HCT116 (cell line): ENCODE data around the gene ETS1. TPM values are rescaled to one million over a fixed set of nuclear protein-coding genes. Genes with fewer than 3 reads are reported as not detected.

Source experiments
- ATAC-seq: fragments of 200-7000 bp; cut with Tn5 transposase; 2 replicates; pipeline ENCODE4 v1.9.1; 2020; ENCODE audit warnings: mild to moderate bottlenecking, moderate library complexity
- BruUV-seq: library from RNA; stranded (reverse); fragments of 400-500 nt; replicated peaks from 2 replicates; lab custom pipeline; 2021; lab: Mats Ljungman, UMichigan
- CTCF ChIA-PET: fragments of 300-600 bp; sonication (Branson Sonifier 250); formaldehyde crosslinking; loops from one replicate; lab custom pipeline; 2021; ENCODE audit warnings: antibody characterized with exemption; lab: Charles Lee
- POLR2A ChIA-PET: fragments of 300-600, 350-600 bp; sonication (Branson Sonifier 250); formaldehyde crosslinking; loops from one replicate; lab custom pipeline; 2021; ENCODE audit warnings: antibody characterized with exemption; lab: Charles Lee
- RAD21 ChIA-PET, 2 experiments: fragments of 300-600 bp; sonication (Branson Sonifier 250); formaldehyde crosslinking; loops; one replicate each; lab custom pipeline; 2023; ENCODE audit warnings: low total read pairs in 2 of 2; ENCODE audit not compliant: uncharacterized antibody in 2 of 2, unreplicated experiment in 2 of 2, low non-redundant PET in 1 of 2; lab: Charles Lee
- DNase-seq: peaks from one replicate; pipeline ENCODE4 v3.0.0-alpha.2; 2010; ENCODE audit warnings: low read depth, low spot score
- H2AFZ ChIP-seq: fragments of 200-600 bp; shearing (Covaris generic), sonication (generic); 2 replicates; pipeline ENCODE4 v1.6.1; 2017; ENCODE audit warnings: low read depth, mixed run types, mixed read lengths, antibody characterized with exemption, low read length; ENCODE audit not compliant: poor library complexity, severe bottlenecking
- H3K27ac ChIP-seq: 2 replicates; pipeline ENCODE4 v1.5.1; 2012; ENCODE audit warnings: low read depth, low read length
- H3K27me3 ChIP-seq: fragments of 200-600 bp; sonication (generic); 2 replicates; pipeline ENCODE4 v1.6.1; 2016; ENCODE audit warnings: mixed run types, low read length, mixed read lengths; ENCODE audit not compliant: insufficient read depth
- H3K36me3 ChIP-seq, 2 experiments: fragments of 200-500 bp in 1 of 2; fragments of 200-600 bp in 1 of 2; sonication (Bioruptor generic) in 1 of 2; sonication (generic) in 1 of 2; 2 replicates each; pipeline versions ENCODE4 v1.5.1 to v1.6.1; 2014 to 2016; ENCODE audit warnings: low read length in 2 of 2, inconsistent platforms in 1 of 2, mixed read lengths in 1 of 2, mixed run types in 1 of 2; ENCODE audit not compliant: insufficient read depth in 2 of 2, control insufficient read depth in 1 of 2
- H3K4me1 ChIP-seq, 2 experiments: fragments of 200-600 bp in 1 of 2; sonication (generic) in 1 of 2; 2 replicates each; pipeline versions ENCODE4 v1.5.1 to v1.6.1; 2012 to 2017; ENCODE audit warnings: low read length in 2 of 2, inconsistent platforms in 1 of 2, mild to moderate bottlenecking in 1 of 2, mixed read lengths in 1 of 2, mixed run types in 1 of 2, moderate library complexity in 1 of 2; ENCODE audit not compliant: insufficient read depth in 2 of 2, control insufficient read depth in 1 of 2
- H3K4me2 ChIP-seq: fragments of 200-600 bp; sonication (generic); 2 replicates; pipeline ENCODE4 v1.6.1; 2017; ENCODE audit warnings: mixed run types, low read length, mixed read lengths
- H3K4me3 ChIP-seq, 2 experiments: fragments of 200-600 bp in 1 of 2; sonication (generic) in 1 of 2; replicated peaks in 1 of 2; 2 replicates each; pipeline ENCODE4 v1.5.1; 2011 to 2016; ENCODE audit warnings: low read length in 2 of 2, control low read depth in 1 of 2, low read depth in 1 of 2, mild to moderate bottlenecking in 1 of 2, mixed read lengths in 1 of 2, mixed run types in 1 of 2
- H3K79me2 ChIP-seq: fragments of 200-600 bp; sonication (generic); 2 replicates; pipeline ENCODE4 v1.6.1; 2017; ENCODE audit warnings: mild to moderate bottlenecking, mixed run types, low read length, moderate library complexity, mixed read lengths; ENCODE audit not compliant: insufficient read depth
- H3K9ac ChIP-seq: fragments of 200-600 bp; sonication (generic); 2 replicates; pipeline ENCODE4 v1.6.1; 2016; ENCODE audit warnings: low read length, mixed read lengths
- H3K9me2 ChIP-seq: fragments of 200-600 bp; sonication (generic), shearing (Covaris generic); 2 replicates; pipeline ENCODE4 v1.6.1; 2017; ENCODE audit warnings: mixed run types, mild to moderate bottlenecking, moderate library complexity; ENCODE audit not compliant: insufficient read depth
- H3K9me3 ChIP-seq, 2 experiments: fragments of 200-500 bp in 1 of 2; fragments of 200-600 bp in 1 of 2; sonication (Bioruptor generic) in 1 of 2; sonication (generic) in 1 of 2; 2 replicates each; pipeline ENCODE4 v1.6.1; 2014 to 2017; ENCODE audit warnings: low read length in 2 of 2, mixed read lengths in 2 of 2, inconsistent platforms in 1 of 2, low read depth in 1 of 2, mild to moderate bottlenecking in 1 of 2, mixed run types in 1 of 2, moderate library complexity in 1 of 2; ENCODE audit not compliant: control insufficient read depth in 1 of 2, insufficient read depth in 1 of 2
- H4K20me1 ChIP-seq: fragments of 200-600 bp; sonication (generic), shearing (Covaris generic); 2 replicates; pipeline ENCODE4 v1.6.1; 2017; ENCODE audit warnings: mixed run types, mild to moderate bottlenecking, moderate library complexity; ENCODE audit not compliant: insufficient read depth
- CBX3 ChIP-seq: IDR thresholded peaks from 2 replicates; pipeline ENCODE4 v1.6.1; 2012; ENCODE audit warnings: low read depth
- CEBPB ChIP-seq: IDR thresholded peaks from 2 replicates; pipeline ENCODE4 v1.6.1; 2012; ENCODE audit warnings: low read depth
- CTCF ChIP-seq, 3 experiments: fragments of 200-600 bp in 1 of 3; sonication (generic) in 1 of 3; IDR thresholded peaks in 2 of 3; conservative IDR thresholded peaks in 1 of 3; 2 replicates each; pipeline ENCODE4 v1.5.1; 2012 to 2017; ENCODE audit warnings: low read depth in 2 of 3, low read length in 2 of 3, antibody characterized with exemption in 1 of 3, borderline replicate concordance in 1 of 3, control low read depth in 1 of 3, mild to moderate bottlenecking in 1 of 3, mixed read lengths in 1 of 3, mixed run types in 1 of 3, moderate library complexity in 1 of 3; ENCODE audit not compliant: insufficient read depth in 1 of 3
- EGR1 ChIP-seq: IDR thresholded peaks from 2 replicates; pipeline ENCODE4 v1.6.1; 2012; ENCODE audit warnings: low read depth
- ELF1 ChIP-seq: IDR thresholded peaks from 2 replicates; pipeline ENCODE4 v1.6.1; 2012; ENCODE audit warnings: low read depth, borderline replicate concordance
- MAX ChIP-seq: IDR thresholded peaks from 2 replicates; pipeline ENCODE4 v1.6.1; 2012
- RAD21 ChIP-seq: IDR thresholded peaks from 2 replicates; pipeline ENCODE4 v1.6.1; 2012; ENCODE audit warnings: low read depth, mild to moderate bottlenecking
- TCF7L2 ChIP-seq: IDR thresholded peaks from 2 replicates; pipeline ENCODE4 v1.7.0; 2011; ENCODE audit warnings: borderline replicate concordance, inconsistent platforms; ENCODE audit not compliant: insufficient read depth, insufficient read length; ENCODE audit errors: extremely low read depth
- intact Hi-C: fragments of 100-400 bp; cut with micrococcal nuclease; formaldehyde crosslinking; loops from 2 replicates; pipeline ENCODE4 v1.10.0; 2022
- total RNA-seq: library from RNA; stranded (reverse); gene quantifications from one replicate; pipeline ENCODE4 v1.2.1, GENCODE V29; 2021; ENCODE audit not compliant: unreplicated experiment

ETS1 gene
- total RNA-seq, 1 experiment from 2014 or later = 9.2 TPM

GRCh38 chr11:128492461-128492860 is 94.9 kb downstream of the ETS1 start:
- ChIA-PET RAD21 (no interaction called here), CTCF (no interaction called here), POLR2A (no interaction called here)
- Histone ChIP-seq H3K79me2 (peaks cover 5% of the 10 kb centered on the region; the same call in 1 of the 2 replicates), H3K27ac (no peak overlapping the region), H3K9me2 (no peaks in the 10 kb centered on the region), H3K4me3 (no peak overlapping the region), H3K27me3 (no peaks in the 10 kb centered on the region), H3K9me3 (no peaks in the 10 kb centered on the region), H3K4me1 (peaks cover 15 to 26% of the 10 kb centered on the region in 2 experiments), H3K4me2 (no peak overlapping the region), H3K9ac (no peak overlapping the region), H3K36me3 (no peaks in the 10 kb centered on the region), H4K20me1 (no peaks in the 10 kb centered on the region), H2AFZ (no peak overlapping the region)
- DNase-seq = no peak
- no TSS peak for BruUV-seq
- no peak for TF ChIP-seq EGR1
- TF ChIP-seq MAX = no peak
- no peak for TF ChIP-seq CBX3
- no peak for TF ChIP-seq RAD21
- TF ChIP-seq TCF7L2 = no peak
- TF ChIP-seq CEBPB = no peak
- TF ChIP-seq ELF1 = no peak
- TF ChIP-seq CTCF (IDR thresholded peaks at IDR 0.05 in 2 of 3, conservative IDR thresholded peaks at IDR 0.05 in 1 of 3; ENCODE audit: borderline replicate concordance in 1 of 3, insufficient read depth in 1 of 3, low read depth in 2 of 3, low read length in 2 of 3) = no peak
- no peak for ATAC-seq
- intact Hi-C loops = no loop called here
